CD4-positive, CD25-positive, alpha-beta regulatory T cell (primary cell): ENCODE results near the gene TRIM73. TPM values are rescaled to one million over a fixed set of nuclear protein-coding genes. Genes with fewer than 3 reads are reported as not detected.
"Not testable (repeated sequence)": the region's sequence is repeated elsewhere in the genome, so short reads cannot be mapped to it uniquely, and the experiment has no call there.

Experiments used
- ATAC-seq, 2 donors: fragments of 150-1000 bp; cut with Tn5 transposase; one replicate each; pipeline ENCODE4 v1.10.0; 2021; ENCODE audit warnings: low read depth in 2 of 2, moderate number of reproducible peaks in 2 of 2, moderate library complexity in 1 of 2
- DNase-seq, 3 donors: peaks; one replicate each; pipeline versions ENCODE4 v3.0.0 to v3.0.0-alpha.2; 2012 to 2022; ENCODE audit warnings: mixed read lengths in 1 of 3
- H3K27ac ChIP-seq: one replicate; pipeline ENCODE4 v1.7.0; 2013; ENCODE audit warnings: mild to moderate bottlenecking, low read length; ENCODE audit not compliant: insufficient read depth, poor library complexity, severe bottlenecking
- H3K27me3 ChIP-seq: one replicate; pipeline ENCODE4 v1.7.0; 2013; ENCODE audit warnings: low read length; ENCODE audit not compliant: control insufficient read depth, insufficient read depth
- H3K36me3 ChIP-seq: one replicate; pipeline ENCODE4 v1.7.0; 2013; ENCODE audit warnings: mild to moderate bottlenecking, low read length, moderate library complexity; ENCODE audit not compliant: control insufficient read depth, insufficient read depth
- H3K4me1 ChIP-seq: 2 replicates; pipeline ENCODE4 v1.7.0; 2013; ENCODE audit warnings: mild to moderate bottlenecking, low read length; ENCODE audit not compliant: insufficient read depth, control insufficient read depth, poor library complexity, severe bottlenecking
- H3K4me3 ChIP-seq: one replicate; pipeline ENCODE4 v1.7.0; 2013; ENCODE audit warnings: low read depth, mild to moderate bottlenecking, low read length, moderate library complexity
- H3K9me3 ChIP-seq, 2 experiments: 1 replicate in 1 of 2; 2 replicates in 1 of 2; pipeline ENCODE4 v1.7.0; 2013; ENCODE audit warnings: low read length in 2 of 2, mild to moderate bottlenecking in 1 of 2, moderate library complexity in 1 of 2; ENCODE audit not compliant: control insufficient read depth in 2 of 2
- H3K27ac Mint-ChIP-seq, 3 donors: one replicate each; pipeline ENCODE4 v1.8.0; 2020 to 2022; ENCODE audit warnings: mild to moderate bottlenecking in 3 of 3, mixed read lengths in 3 of 3, moderate library complexity in 2 of 3
- H3K27me3 Mint-ChIP-seq: one replicate; pipeline ENCODE4 v1.8.0; 2022; ENCODE audit warnings: mild to moderate bottlenecking, mixed read lengths
- H3K36me3 Mint-ChIP-seq: one replicate; pipeline ENCODE4 v1.8.0; 2020; ENCODE audit warnings: mixed read lengths
- H3K4me1 Mint-ChIP-seq, 4 donors: one replicate each; pipeline ENCODE4 v1.8.0; 2020 to 2022; ENCODE audit warnings: mixed read lengths in 4 of 4, mild to moderate bottlenecking in 1 of 4
- H3K4me3 Mint-ChIP-seq, 4 donors: one replicate each; pipeline ENCODE4 v1.8.0; 2020 to 2022; ENCODE audit warnings: mild to moderate bottlenecking in 4 of 4, mixed read lengths in 4 of 4, moderate library complexity in 3 of 4
- H3K9me3 Mint-ChIP-seq, 7 donors: one replicate each; pipeline ENCODE4 v1.8.0; 2020 to 2022; ENCODE audit warnings: mixed read lengths in 7 of 7, mild to moderate bottlenecking in 3 of 7, moderate library complexity in 2 of 7
- polyA plus RNA-seq, 4 donors: library from polyadenylated mRNA; unstranded; fragments of 300-500 nt; fragmentation: Illumina TruSeq; gene quantifications; one replicate each; pipeline ENCODE4 v1.2.3, GENCODE V29; 2021
- total RNA-seq: library from RNA; stranded (reverse); gene quantifications from one replicate; pipeline ENCODE4 v1.2.3, GENCODE V29; 2022

Gene TRIM73
- total and polyA plus RNA-seq, 5 donors from 2014 or later = 0.73 to 28.2 (median 0.81) TPM

DNA sequence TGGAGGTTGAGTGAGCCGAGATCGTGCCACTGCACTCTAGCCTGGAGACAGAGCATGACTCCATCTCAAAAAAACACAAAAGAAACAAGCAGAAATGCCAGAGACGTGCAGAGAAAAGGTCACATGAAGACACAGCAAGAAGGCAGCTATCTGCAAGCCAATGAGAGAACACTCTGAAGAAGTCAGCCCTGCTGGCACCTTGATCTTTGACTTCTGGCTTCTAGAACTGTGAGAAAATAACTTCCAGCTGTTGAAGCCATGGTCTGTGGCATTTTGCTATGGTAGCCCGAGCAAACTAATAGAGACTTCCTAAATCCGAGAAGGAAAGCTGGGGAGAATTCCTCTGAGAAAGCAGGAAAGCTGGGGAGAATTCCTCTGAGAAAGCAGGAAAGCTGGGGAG lies 54.5 kb downstream of the TRIM73 start:
- not testable (repeated sequence) for H3K9me3 ChIP-seq, ATAC-seq, H3K27me3 ChIP-seq, H3K4me1 Mint-ChIP-seq, H3K36me3 Mint-ChIP-seq, H3K4me3 ChIP-seq, H3K36me3 ChIP-seq, DNase-seq, H3K27ac Mint-ChIP-seq, H3K27ac ChIP-seq, H3K9me3 Mint-ChIP-seq, H3K4me1 ChIP-seq, H3K27me3 Mint-ChIP-seq, H3K4me3 Mint-ChIP-seq

DNA sequence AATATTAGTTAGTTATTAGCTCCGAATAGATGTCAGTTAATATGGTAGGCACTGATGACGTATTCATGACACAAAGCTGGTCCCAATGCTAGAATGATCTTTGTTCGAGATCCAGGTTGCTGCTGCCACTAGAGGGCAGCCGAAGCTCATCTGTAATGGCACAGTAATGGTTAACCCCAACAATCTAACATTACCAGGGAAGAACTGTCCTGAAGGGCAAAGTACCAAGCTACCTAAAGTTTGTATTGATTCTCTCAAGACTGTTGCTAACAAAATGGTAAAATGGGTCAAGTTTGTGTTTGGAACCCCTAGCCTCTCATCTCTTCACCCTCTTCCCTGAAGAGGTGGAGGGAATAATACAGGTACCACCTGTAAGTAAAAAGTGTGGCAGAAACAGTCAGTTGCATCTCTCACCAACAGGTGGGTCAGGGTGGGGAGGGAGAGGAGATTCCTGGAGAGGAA lies 57.1 kb downstream of the TRIM73 start:
- not testable (repeated sequence) for H3K27ac Mint-ChIP-seq

More for the DNA sequence above, 57.1 kb downstream of the TRIM73 start:
- DNase-seq (peak in 1 of 3 donors; percentile 26), ATAC-seq (peak; percentile 68 to 80)
- not testable (repeated sequence) for H3K36me3 ChIP-seq, H3K9me3 ChIP-seq, H3K9me3 Mint-ChIP-seq, H3K27me3 Mint-ChIP-seq, H3K4me3 ChIP-seq, H3K36me3 Mint-ChIP-seq, H3K4me1 Mint-ChIP-seq, H3K4me1 ChIP-seq, H3K4me3 Mint-ChIP-seq, H3K27me3 ChIP-seq
- peak overlapping the region; percentile 23 for H3K27ac ChIP-seq

Other genes with a start within 250 kb of the TRIM73 start
- 91.3 TPM for gene POM121C, start 90.7 kb downstream of the TRIM73 start, total RNA-seq
- 10 to 100 TPM in 3 of 4 donors, 1 to 10 TPM in 1; 7.0 to 12.7 (median 10.2) TPM for gene POM121C, start 90.7 kb downstream of the TRIM73 start, polyA plus RNA-seq
- gene SPDYE5, start 96.7 kb downstream of the TRIM73 start, total RNA-seq = not detected
- under 1 TPM in 1 of 4 donors, not detected in 3; 0.15 TPM for gene SPDYE5, start 96.7 kb downstream of the TRIM73 start, polyA plus RNA-seq